ENCODE data around the gene RPL38. TPM values are rescaled to one million over a fixed set of nuclear protein-coding genes. Genes with fewer than 3 reads are reported as not detected.

RPL38 gene
- total RNA-seq, 6 experiments from 2014 or later: 660 to 867 (median 812) TPM

- Mint-ChIP-seq H3K27ac (no peak overlapping the region), H3K27me3 (ENCODE audit: insufficient read depth) (peaks cover 4% of the 10 kb centered on the region), H3K4me1 (ENCODE audit: low read depth) (no peaks in the 10 kb centered on the region), H3K4me3 (no peak overlapping the region), H3K36me3 (ENCODE audit: low read depth) (no peaks in the 10 kb centered on the region), H3K9me3 (peaks cover 22% of the 10 kb centered on the region)
- no peak for DNase-seq
- no peak for TF ChIP-seq CTCF (IDR thresholded peaks at IDR 0.05)
Observed at GRCh38 chr17:74252211-74252610, 48.7 kb downstream of the RPL38 start.

- peaks cover 1% of the 10 kb centered on the region for H3K27me3 Mint-ChIP-seq (ENCODE audit: insufficient read depth)
- no peak for DNase-seq
- no peak overlapping the region for H3K4me3 Mint-ChIP-seq
- H3K4me1 Mint-ChIP-seq (ENCODE audit: low read depth): no peaks in the 10 kb centered on the region
- no peak overlapping the region for H3K27ac Mint-ChIP-seq
- no peak for TF ChIP-seq CTCF (IDR thresholded peaks at IDR 0.05)
- H3K9me3 Mint-ChIP-seq: peaks cover 21% of the 10 kb centered on the region
- H3K36me3 Mint-ChIP-seq (ENCODE audit: low read depth): no peaks in the 10 kb centered on the region
Observed at GRCh38 chr17:74253036-74253435, 49.6 kb downstream of the RPL38 start.

- no peak overlapping the region for H3K4me3 Mint-ChIP-seq
- H3K36me3 Mint-ChIP-seq (ENCODE audit: low read depth): no peaks in the 10 kb centered on the region
Observed at GRCh38 chr17:74257311-74257710, 53.8 kb downstream of the RPL38 start.

GRCh38 chr17:74259667-74260524, 56.4 kb downstream of the RPL38 start:
- H3K27ac Mint-ChIP-seq: no peak overlapping the region
- no peak for DNase-seq
- H3K27me3 Mint-ChIP-seq (ENCODE audit: insufficient read depth): peaks cover 7% of the 10 kb centered on the region; the same call in 1 of the 2 replicates
- H3K9me3 Mint-ChIP-seq: peaks cover 16% of the 10 kb centered on the region
- H3K4me3 Mint-ChIP-seq: no peak overlapping the region
- H3K36me3 Mint-ChIP-seq (ENCODE audit: low read depth): no peaks in the 10 kb centered on the region
- TF ChIP-seq CTCF (IDR thresholded peaks at IDR 0.05): no peak
- H3K4me1 Mint-ChIP-seq (ENCODE audit: low read depth): no peaks in the 10 kb centered on the region

More at GRCh38 chr17:74257311-74257710, 53.8 kb downstream of the RPL38 start:
- H3K9me3 Mint-ChIP-seq: peaks cover 22% of the 10 kb centered on the region
- DNase-seq: no peak
- peaks cover 7% of the 10 kb centered on the region; the same call in 1 of the 2 replicates for H3K27me3 Mint-ChIP-seq (ENCODE audit: insufficient read depth)
- H3K27ac Mint-ChIP-seq: no peak overlapping the region
- TF ChIP-seq CTCF (IDR thresholded peaks at IDR 0.05): no peak
- H3K4me1 Mint-ChIP-seq (ENCODE audit: low read depth): no peaks in the 10 kb centered on the region

Other genes starting within 250 kb of the RPL38 start
- gene TTYH2, start 9.9 kb downstream of the RPL38 start, total RNA-seq (2021; fragmentation: NEBNext Ultra II Directional; extraction: Animal tissue kit (Norgen Biotek cat#: 25700)): 1 to 10 TPM; 1.2 to 2.7 (median 1.9) TPM
- not detected for gene DNAI2, start 70.6 kb downstream of the RPL38 start, total RNA-seq (2021; fragmentation: NEBNext Ultra II Directional; extraction: Animal tissue kit (Norgen Biotek cat#: 25700))
- not detected for gene KIF19, start 122.5 kb downstream of the RPL38 start, total RNA-seq (2021; fragmentation: NEBNext Ultra II Directional; extraction: Animal tissue kit (Norgen Biotek cat#: 25700))
- not detected for gene BTBD17, start 158.2 kb downstream of the RPL38 start, total RNA-seq (2021; fragmentation: NEBNext Ultra II Directional; extraction: Animal tissue kit (Norgen Biotek cat#: 25700))
- gene GPR142, start 163.8 kb downstream of the RPL38 start, total RNA-seq (2021; fragmentation: NEBNext Ultra II Directional; extraction: Animal tissue kit (Norgen Biotek cat#: 25700)): not detected
- not detected for gene GPRC5C, start 228.4 kb downstream of the RPL38 start, total RNA-seq (2021; fragmentation: NEBNext Ultra II Directional; extraction: Animal tissue kit (Norgen Biotek cat#: 25700))